Measurements from ENCODE around the gene SERPINA5.

SERPINA5 gene, protein sequence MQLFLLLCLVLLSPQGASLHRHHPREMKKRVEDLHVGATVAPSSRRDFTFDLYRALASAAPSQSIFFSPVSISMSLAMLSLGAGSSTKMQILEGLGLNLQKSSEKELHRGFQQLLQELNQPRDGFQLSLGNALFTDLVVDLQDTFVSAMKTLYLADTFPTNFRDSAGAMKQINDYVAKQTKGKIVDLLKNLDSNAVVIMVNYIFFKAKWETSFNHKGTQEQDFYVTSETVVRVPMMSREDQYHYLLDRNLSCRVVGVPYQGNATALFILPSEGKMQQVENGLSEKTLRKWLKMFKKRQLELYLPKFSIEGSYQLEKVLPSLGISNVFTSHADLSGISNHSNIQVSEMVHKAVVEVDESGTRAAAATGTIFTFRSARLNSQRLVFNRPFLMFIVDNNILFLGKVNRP

DNA sequence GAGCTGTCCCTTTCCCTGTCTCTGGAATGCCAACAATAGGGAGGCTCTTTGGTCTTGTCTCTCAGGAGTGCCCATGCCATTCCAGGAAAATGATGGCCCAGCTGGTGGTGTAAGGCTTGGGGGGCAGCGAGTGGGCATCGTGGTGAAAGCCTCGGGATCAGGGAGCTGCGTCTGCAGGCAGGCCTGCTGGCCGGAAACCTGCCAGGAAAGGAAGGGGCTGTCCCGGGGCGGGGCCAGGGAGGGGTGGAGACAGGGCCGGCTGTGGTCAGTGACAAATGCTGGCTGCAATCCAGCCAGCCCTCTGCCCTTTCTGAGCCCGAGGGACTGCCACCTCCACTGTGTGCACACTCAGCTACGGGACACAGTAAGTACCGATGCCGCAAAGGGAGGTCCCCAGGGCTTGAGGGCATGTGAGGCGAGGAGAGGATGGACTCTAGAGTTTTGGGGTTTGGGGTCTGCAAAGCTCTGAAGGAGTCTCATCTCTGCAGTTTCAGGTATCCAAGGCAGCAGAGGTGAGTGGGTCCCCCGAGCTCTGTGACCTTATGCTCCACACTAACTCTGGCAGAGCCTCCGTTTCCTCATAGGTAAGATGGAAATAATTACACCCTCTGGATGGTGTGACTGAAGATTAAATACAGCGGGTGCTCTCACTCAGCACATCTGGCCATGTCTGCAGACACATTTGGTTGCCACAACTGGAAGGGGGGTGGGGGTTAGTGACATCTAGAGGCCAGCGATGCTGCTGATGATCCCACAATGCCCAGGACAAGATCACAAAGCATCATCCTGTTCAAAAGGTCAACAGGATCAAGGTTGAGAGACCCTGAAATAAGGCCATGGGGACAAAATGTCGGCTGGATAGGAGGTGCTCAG, at the start of gene SERPINA5:
TSS of gene SERPINA5 (plus strand) at position 300 of the 873 bp plus-strand sequence. CDS start 5,937 bp downstream, outside the sequence.
- DNase-seq, result no peak

DNA sequence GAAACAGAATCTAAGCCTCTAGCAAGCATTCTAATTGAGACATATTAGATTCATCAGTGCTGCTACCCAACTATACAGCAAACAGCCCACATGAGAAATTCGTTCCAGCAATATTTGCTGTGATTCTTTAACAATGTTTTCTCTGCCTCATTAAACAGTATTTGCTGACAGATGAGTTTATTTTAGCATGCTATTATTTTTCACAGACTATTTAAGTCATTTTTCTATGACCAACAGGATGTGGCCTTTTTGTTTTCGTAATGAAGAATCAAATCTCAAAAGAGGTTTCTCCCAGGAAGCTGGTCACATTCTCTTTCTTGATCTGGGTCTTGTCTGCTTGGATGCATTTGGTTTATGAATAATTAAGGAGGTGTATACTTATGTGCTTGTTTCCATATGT, 48.8 kb upstream of the SERPINA5 start:
- DNase-seq, result no peak

DNA sequence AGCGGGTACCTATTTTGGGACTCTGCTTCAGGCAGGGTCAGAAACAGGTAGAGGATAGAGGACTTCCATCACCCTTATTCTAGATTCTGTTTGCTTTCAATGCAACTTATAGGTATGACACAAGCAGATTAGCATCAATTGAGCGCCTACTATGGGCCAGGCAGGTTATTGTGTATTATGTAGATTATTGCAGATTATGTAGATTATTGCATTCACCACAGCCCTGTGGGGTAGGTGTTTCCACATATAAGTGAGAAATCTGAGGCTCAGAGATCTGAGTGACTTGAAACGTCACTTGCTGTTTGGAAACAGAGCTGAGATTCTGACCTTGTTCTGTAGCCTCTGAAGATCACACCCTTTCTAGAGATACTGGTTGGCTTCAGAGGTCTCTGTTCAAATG, 45.7 kb upstream of the SERPINA5 start:
- no peak for DNase-seq

DNA sequence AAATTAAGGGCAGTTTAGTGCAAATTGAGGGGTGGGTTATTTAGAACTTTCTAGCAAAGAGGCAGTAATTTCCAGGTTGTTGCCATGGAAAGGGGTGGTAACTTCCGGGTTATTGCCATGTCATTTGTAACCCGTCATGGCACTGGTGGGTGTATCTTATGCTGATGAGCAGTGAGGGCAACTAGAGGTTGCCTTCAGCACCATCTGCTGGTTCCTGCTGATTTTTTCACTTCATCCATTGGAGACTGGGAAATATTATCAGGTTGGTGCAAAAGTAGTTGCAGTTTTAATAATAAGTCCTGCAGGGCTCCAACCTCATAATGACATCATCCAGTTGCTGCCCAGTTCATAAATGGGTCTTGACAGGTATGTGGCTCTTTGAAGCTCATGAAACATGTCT, 44.4 kb upstream of the SERPINA5 start:
- DNase-seq, result no peak

DNA sequence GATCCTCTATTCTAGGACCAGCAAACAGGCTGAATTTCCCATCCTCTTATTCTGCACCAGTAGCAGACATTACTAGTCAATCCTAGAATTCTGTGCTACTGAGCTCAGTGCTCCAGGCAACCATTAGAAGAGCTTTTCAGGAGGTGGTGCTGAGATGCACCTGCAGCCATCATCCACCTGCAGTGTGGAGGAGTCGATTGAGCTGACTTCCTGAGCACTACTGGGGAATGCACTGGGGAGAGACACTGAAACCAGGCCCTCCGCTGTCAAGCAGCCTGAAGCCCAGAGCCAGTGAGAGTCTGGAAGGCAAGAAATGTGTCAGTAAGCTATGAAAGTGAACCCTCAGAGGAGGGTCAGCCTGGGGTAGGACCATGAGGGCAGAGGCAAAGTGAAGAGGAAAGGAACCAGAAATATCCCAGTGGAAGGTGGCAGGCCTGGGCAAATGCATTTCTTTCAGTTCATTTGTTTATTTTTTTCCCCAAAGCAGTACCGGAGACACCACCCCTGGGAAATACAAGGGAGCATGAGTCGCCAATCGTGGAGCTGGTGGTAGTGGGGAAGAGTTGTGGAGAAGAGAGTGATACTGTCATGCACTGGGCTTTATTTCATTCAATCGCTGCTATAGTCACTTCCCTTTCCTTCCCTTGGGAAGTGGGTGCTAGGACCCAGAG, 43.0 kb upstream of the SERPINA5 start:
- no peak for DNase-seq

DNA sequence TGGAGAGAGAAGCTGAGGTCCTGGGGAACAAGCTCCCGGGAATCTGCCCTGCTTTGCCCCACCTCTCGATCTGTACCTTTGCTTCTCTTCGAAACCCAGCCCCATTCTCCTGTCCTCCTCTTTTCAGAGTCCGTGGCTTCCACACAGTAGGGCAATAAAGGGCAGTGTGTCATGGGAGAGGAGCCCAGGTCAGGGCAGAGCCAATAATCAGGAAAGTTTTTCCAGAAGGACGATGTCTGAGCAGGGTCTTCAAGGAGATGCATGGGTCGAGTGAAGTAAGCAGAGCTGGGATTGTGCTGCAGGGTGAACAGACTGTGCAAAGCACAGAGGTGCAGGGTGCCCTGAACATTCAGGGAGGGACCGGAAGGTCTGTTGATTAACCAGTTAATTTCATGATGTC, 42.0 kb upstream of the SERPINA5 start:
- no peak for DNase-seq

DNA sequence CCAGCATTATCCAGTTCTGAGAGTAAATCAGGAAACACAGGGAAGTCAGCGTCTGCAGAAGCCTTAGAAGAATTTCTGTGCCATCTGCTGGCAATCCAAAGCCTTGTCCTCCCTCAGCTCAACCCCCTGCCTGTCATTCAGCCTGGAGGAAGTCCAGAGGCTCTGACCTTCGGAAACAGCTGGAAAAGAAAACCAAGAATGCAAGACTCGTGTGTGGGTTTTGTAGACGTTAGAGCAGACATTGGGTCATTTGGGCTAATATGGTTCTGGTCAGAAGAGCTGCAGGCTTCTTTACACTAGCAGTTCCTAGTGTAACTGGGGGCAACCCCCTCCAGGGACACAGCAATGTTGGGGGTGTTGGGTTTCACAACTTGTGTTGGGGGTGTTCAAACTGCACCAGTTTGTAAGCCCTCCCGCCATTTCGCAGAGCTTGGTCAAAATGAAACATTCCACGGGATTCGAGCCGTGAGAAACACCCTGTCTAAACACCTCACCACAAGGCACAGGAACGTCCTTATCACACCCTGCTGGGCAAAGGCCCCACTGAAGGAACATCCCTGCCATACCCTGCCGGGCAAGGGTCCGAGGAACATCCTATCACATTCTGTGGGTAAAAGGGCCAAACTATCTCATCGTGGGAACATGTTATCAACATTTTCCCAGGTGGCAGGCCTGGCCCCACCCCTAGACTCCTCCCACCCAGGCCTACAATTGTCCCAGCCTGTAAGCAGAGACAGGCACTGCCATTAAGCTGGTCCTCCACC, 41.0 kb upstream of the SERPINA5 start:
- DNase-seq, result no peak

DNA sequence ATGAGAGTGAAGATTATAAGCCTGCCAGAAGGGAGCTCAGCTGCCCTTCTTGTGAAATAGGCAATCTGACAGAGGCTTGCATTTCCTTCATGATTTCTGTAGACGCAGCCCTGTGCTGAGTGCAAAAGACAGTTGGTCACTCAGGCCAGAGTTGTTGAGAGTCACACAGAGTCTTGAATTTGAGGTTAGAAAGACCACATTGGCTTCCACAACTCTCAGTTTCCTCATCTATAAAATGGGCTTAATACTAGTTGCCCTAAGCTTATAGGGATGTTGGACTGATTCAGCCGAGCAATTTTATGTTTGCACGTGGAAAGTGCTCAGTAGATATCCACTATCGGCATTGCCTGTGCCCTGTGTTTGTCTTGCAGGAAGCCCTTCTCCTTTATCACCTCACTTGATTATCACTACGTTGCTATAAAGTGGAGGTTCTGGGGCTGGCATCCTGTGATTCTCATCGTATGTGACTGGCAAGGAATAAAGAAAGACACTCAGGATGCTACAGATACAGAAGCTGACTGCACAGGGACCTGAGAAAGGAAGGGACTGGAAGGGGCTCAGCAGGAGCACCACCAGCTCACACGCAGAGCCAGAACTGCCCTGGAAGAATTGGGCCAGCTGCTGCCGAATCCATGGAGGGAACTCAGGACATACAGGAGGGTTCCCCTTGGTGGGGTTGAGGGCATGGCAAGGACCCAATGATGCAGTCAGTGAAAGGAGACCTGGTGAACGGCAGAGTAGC, 39.8 kb upstream of the SERPINA5 start:
- no peak for DNase-seq

DNA sequence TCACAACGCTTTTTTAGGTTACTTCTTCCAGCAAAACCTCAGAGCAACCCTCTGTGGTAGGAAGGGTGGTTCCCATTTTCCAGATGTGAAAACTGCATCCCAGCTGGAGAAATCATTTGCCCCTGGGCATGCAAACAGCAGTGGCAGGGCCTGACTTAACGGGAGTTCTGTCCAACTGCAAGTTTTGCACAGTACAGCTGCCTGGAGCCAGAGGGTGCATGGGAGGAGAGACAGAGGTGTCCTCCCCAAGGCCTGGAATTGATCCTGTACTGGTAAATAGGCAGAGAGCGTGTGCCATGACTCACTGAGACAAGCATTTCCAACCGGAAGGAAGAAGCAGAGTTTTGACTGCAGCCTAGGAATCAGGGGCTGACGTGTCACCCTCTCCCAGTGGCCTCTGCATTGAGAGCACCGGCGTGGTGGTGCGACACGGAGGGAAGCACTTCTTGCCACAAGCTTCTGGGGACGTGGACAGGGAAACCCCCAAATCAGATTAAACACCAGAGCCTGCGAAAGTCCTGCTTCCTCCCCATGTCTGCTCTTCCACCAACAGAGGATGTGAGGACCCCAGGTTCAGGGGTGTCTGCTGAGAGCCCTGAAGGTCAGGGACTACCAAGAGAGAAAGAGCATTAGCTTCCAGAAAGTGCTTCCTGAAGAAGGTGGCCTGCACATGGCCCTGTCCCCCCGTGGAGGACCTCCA, 39.0 kb upstream of the SERPINA5 start:
- DNase-seq, result no peak

DNA sequence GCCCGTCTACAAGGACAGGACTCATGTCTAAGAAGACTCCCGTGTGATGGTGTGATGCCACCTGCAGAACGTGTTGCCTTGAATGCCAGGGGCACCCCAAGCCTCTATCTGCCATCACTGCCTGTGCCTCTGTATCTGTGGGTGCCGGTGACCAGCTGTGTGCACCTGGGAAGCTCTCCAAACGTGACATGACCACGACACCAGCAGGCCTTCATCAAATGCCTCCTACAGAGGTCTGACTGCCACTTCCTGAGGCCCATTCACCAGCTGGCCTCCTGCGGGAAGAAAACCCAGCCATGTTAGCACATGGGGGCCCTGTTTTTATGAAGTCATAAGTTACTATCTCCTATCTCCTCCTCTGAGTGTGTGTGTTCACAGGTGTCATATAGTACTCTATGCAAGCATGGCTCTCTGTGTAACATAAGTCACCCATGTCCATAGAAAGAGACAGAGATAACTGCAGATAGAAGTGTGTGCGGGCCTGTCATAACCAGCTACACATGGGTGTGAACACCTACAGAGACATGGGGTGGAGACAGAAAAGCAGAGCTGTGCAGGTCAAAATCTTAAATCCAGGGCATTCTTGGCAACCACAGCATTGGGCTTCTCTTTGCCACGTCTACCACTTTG, 38.3 kb upstream of the SERPINA5 start:
- no peak for DNase-seq

DNA sequence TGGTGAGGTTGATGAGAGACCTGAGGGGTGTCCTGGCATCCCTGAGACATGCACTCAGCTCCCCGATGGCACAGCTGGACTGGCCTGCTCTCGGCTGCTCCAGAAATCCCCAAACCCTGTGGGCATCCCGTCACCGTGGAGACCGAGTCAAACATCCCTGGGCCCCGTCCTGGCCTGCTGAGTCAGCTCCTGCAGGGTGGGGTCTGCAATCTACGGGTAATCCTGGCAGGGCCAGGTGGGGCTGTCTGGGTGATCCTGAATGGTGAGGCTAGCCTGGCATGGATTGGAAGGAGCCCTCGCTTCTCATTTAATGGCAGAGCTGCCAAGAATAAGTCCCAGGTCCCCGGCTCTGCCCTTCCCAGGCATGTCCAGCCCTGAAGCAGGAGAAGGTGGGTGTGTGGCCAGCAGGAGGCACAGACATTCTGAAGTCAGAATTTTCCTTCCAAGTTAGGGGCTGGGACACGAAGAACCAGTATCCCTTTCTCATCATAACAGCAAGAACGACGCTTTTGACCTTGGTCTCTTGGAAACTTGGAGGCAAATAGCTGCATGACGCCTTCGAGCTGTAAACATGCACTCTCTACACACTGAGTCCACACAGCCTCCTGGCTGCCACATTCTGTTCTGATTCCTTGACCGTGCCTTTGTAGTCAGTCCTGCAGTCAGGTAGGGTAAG, 37.6 kb upstream of the SERPINA5 start:
- no peak for DNase-seq

DNA sequence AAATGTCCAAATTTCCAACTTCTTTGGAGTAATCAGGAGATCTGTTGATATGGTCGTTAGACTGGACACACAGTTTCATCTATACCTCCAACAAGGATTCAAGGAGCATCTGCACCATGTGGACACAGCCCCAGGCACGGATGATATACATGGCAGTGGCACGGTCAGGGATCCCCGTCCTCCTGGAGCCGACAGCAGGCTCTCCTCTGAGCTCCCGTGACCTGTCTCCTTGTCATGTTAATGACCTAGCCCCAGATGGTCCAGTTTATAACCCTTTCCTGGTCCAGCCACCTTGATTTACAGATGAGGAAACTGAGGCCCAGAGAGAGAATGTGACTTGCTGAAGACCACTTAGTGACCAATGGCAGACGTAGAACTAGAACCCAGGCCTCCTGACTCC, 36.5 kb upstream of the SERPINA5 start:
- no peak for DNase-seq

DNA sequence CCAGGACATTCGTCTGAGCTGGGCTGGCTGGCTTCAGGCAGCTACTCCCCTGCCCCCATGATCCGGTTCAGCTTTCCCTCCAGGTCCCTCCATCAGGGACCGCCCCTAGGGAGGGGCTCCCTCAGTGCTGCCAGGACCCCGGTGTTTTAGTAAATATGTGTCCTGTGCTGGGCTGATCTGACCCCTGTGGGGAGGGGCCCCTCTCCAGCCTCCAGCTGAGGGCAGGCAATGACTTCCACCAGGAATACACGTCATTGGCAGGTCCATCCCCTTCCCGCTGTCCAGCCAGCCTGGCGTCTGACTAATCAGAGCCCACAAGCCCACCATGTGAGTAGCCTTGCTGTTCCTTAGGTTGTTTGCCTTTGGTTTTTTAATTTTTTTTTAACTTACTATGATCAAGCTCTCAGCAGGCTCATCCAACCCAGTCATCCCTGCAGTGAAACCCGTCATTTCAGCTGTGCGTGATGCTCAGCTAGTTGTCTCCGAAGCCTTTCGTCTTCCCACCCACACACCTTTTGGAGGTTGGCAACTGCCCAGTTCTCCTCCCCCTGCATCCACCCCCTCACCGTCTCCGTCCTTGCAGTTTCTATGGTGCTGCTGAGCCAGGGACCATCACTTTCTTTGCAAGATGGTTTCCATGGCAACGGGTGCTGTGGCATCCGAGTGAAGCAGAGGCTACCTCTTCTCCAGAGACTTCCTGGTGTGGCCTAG, 35.9 kb upstream of the SERPINA5 start:
- DNase-seq, result no peak

DNA sequence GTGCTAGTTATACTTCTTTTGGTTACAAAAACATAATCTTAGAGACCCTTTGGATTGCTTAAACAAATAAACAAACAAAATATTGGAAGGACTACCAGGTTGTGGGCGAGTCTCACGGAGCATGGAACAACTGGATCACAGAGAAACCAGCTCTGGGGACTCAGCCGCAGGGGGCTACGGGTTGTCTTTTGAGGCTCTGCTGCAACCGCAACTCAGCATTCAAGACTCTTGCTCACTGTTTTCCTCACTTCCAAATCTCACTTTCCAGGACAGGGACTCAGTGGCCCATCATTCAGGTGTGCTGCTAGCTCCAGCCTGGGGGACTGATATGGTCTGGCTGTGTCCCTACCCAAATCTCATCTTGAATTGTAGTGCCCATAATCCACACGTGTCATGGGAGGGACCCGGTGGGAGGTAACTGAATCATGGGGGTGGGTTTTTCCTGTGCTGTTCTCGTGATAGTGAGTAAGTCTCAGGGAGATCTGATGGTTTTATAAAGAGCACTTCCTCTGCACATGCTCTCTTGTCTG, 34.0 kb upstream of the SERPINA5 start:
- DNase-seq, result no peak

DNA sequence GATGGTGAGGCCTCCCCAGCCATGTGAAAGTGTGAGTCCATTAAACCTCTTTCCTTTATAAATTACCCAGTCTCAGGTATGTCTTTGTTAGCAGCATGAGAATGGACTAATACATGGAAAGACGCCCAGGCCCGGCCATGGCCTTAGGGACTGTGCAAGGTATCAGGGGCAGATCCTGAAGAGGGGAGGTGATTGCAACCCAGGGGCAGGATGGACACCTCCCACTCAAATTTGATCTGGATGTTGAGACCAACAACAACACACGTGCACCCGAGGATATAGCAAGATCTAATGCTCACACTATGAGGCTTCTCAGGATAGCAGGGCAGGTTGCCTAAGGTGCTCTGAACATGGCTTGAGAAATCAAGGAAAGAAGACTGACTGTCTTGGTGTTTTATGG, 33.5 kb upstream of the SERPINA5 start:
- DNase-seq, result no peak

DNA sequence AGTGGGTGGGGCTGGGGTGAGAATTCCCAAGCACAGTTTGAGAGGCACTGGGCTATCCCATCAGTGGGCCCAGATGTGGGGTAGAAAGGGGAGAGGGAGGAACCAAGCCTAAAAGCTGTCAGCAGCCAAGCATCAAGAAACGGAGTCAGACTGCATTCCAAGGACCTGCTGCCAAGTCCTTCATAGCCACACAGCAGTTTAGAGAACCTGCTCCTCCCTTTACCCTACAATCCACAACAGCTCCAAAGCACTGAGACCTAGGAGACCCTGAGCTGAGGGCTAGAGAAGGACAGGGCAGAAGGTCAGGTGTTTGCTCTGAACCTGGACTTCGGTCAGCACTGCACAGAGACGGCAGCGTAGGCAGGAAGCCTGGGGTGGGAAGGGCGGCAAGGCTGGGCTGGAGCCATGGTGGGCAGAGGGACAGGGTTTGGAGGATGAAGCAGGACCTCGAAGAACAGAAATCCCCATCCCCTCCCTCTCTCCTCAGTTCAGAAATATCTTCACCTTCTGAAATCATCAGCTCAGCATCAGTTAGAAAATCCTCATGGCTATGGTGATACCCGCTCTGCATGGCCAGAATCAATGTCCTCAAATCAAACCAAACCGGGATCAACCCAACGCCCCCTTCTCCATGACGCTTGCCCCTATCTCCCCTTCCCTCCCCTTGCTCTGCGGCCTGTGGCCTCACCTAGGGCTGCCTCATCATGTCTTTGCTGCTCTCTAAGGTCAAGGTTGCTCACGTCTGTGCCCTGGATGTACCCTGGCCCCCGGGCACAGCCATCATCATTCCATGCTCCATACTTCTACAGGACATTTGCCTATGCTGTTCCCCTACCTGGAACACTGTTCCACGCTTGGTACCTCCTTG, 32.9 kb upstream of the SERPINA5 start:
- DNase-seq, result no peak

DNA sequence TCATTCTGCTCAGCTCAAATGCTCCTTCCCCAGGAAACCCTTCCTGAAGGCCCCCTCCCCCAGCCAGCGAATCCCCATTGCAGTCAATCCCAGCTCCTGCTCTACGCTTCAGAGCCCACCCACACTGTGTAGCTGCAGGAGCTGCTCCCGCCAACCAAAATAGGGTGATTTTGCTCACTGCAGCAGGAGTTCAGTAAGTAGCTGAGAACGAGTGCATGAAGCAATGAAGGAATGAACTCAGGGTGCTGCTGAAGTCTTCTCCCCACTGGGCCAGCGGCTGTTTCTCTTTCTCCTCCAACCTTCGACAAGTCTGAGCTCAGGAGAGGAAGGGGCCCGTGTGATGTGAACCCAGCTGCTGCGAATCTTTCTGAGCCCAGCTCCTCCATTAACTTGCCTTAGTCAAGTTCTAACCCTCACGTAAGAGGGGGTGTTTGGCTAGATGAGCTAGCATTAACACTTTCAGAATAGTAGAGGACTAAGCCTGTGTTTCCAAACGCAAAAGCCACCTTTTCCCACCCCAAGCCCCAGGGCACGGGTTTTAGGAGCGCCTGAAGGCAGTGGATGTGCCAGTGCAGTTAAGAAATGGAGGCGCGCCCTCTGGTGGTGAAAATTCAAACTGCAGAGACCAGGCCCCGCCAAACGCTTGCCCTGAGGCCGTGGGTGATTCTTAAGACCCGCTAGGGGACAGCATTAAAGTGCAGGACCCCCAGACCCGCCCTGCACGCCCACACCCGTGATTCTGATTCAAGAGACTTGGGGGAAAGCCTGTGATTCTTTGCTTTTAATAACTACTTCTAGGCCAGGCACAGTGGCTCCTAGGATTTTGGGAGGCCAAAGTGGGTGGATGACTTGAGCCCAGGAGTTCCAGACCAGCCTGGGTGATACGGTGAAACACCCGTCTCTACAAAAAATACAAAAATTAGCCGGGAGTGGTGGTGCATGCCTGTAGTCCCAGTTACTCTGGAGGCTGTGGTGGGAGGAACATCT, 31.9 kb upstream of the SERPINA5 start:
- DNase-seq, result no peak

Measured in SIG-M5 (cell line).